GM18868 (cell line): ENCODE measurements around the gene NEK11.
"Not testable (repeated sequence)": the region's sequence is repeated elsewhere in the genome, so short reads cannot be mapped to it uniquely, and the experiment has no call there.

Experiments used
- ATAC-seq: cut with Tn5 transposase; IDR thresholded peaks from one replicate; pipeline ENCODE4 v1.9.1; 2021; ENCODE audit warnings: mild to moderate bottlenecking, moderate library complexity; ENCODE audit not compliant: unreplicated experiment

The NEK11 gene

DNA sequence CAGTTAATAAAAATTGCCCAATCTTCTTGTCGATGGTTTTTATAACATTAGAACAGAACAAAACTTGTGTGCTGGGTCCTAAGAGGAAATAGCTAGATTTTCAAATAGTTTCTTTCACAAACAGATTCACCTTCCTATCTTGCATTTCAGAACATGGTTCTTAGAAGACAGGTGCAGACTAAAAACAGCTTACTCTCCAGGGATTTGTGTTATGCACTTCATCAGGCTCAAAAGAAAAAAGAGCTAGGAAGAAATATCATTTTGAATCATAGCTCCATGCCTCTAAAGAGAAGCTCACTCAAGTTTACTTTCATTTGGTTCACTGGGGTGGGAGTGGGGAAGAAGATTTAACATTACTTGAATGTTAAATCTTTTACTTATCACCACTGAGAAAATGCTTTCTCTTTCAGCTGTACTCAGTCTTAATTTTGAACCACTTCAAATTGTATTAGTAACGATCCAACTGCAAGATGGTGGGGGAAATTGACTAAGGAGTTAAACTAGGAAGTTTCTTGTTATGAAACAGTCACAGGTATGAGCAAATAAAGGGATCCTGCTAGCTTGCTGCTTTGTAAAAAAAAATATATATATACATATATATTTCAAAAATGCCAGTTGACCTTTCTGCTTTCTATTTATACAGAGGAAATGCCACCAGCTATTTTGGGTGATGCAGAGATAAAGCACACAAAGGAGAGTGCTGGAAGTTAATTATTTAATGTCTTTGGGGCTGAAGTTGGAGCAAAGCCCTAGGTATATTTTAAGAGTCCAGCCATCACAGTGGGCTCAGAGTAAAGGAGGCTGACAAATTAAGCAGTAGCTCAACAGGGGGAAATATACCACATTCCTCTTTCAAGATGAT lies 326.6 kb downstream of the NEK11 start:
- no peak for ATAC-seq

DNA sequence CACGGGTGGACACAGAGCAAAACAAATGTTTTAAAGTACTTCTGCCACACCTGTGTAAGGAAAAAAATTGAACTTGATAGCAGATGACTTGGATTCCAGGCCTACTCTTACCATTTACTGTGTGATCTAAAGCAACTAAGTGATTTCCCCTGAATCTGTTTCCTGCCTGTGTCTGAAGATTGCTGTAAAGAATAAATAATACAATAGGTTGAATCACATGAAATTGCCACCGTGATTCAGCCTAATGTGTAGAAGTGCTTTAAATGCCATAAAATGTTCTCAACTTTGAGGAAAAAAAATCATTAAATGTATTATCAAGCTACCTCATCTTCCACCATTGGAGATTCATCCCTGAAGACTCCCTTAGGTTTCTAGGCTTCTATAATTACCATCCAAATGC lies 327.3 kb downstream of the NEK11 start:
- ATAC-seq, result no peak

DNA sequence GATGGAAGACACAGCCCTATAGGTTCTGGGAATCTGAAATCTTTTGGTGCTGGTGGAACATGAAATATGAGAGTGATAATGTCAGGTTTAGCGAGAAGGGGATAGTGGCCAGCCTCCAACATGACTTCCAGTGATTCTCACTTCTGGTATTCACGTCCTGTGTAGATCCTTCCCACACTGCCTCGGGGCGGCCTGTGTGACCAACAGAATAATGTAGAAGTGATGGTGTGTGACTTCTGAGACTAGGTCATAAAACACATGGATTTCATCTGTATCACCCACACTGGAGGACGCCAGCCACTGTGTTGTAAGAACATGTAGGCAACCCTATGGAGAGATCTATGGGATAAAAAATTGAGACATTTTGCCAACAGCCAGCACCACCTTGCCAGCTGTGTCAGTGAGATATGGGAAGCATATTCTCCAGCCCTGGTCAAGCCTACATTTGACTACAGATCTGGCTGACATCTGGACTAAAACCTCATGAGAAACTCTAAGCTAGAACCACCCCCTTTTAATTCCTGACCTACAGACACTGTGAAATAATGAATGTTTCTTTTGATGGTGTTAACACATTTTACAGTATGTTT lies 329.4 kb downstream of the NEK11 start:
- no peak for ATAC-seq

DNA sequence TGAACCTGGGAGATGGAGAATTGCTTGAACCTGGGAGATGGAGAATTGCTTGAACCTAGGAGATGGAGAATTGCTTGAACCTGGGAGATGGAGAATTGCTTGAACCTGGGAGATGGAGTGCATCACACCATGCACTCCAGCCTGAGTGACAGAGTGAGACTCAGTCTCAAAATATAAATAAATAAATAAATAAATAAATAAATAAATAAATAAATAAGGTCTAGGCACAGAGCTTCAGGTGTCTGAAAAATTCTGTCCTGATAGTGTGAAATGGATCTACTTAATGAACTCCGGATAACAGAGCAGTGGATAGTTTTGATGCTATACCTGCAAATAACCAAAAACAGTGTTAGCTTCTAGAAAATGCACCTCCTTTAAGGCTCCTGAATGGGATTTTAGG lies 330.6 kb downstream of the NEK11 start:
- ATAC-seq, result no peak

DNA sequence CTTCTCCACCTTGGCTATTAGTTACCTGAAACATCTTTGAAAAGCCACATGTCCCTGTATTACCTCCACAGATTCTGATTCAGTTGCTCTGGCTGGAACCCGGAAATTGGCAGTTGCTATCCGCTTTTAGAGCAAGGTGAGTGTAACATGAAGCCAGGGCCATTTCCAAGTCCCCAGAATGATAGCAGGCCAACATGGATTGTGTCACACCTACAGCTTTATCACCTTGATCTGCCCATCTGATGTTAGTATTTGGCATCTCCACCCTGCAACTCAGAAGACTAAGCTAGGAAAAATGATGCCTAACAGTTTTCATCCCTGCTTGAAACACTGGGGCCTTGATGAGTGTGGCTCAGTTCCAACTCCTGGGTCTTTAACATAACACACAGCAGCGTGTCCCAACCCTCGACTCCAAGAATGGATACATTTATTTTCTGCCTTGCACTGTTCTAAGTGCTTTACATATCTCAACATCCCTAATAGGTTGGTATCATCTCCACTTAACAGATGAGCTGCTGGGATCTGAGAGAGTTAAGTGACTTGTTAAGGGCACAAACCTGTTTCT lies 333.6 kb downstream of the NEK11 start:
- no peak for ATAC-seq

DNA sequence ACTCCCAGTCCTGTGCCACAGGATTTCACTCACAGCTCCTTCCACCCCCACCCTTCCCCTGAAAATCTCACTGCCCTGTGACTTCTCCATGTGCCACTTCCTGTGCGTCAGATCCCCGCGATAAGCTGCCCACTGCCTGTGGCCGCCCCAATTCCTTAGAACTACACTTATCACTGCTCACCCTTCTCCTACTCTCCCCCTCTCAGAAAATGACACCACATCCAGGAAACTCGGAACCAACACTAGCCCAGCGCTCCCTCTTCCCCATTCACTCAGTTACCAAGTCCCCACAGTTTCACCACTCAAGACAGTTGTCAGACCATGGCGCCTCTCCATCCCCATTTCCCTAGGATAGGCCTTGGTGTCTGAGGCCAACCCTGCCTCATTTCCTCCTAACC lies 334.4 kb downstream of the NEK11 start:
- ATAC-seq, result not testable (repeated sequence)

DNA sequence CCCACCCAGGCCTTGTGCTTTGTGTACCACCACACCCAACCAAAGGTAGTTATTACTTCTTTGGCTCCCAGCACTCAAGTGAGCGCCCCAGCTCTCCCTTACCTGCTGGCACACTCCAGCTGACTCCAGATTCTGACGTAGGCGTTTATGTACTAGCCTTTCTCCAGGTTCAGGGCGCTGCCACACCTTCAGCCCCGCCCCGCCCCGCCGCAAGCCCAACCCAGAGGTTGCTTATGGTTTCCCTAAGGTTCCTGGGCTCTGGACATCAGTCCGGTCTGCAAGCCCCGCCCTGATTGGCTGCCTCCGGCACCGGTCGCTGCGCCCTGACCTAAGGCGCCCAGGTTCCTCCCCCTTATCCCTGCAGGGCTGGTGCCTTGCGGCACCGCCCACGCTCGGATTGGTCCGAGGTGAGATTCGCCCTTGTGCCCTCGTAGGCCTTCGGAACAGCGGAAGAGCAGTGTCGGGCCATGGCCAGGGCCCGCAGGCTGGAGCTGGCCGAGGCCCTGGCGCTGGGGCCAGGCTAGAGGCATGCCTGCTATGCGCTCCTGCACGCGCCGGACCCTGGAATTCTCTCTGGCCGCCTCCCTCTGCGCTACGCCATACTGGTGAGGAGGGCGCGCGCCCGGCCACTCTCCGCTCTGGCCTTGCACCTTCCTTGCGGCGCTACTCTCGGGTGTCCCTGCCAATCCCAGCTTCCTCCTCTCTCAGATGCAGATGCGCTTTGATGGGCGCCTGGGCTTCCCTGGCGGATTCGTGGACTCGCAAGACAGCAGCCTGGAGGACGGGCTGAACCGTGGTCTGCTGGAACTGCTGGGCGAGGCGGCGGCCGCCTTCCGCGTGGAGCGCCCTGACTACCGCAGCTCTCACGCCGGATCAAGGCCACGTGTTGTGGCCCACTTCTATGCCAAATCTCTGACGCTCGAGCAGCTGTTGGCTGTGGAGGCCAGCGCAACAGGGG lies 335.1 kb downstream of the NEK11 start:
- ATAC-seq, result peak; percentile 88

DNA sequence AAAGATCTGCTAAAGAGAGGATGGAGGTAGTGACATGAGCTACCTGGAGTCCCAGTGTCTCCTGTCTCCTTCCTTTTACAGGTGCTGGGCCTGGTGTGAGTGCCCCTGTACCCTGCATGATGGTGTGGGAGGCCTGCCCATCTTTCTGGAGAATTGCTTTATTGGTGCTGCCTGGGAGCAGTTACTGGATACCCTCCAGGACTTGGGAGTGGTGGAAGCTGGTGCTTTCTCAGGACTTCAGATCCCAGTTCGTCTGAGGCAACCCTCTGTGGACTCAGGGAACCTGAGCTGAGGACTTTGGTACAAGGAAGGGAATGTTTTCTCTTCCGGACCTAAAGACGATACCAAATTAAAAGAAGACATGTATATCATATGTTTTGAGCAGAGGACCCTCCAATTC lies 336.6 kb downstream of the NEK11 start:
- ATAC-seq, result no peak

DNA sequence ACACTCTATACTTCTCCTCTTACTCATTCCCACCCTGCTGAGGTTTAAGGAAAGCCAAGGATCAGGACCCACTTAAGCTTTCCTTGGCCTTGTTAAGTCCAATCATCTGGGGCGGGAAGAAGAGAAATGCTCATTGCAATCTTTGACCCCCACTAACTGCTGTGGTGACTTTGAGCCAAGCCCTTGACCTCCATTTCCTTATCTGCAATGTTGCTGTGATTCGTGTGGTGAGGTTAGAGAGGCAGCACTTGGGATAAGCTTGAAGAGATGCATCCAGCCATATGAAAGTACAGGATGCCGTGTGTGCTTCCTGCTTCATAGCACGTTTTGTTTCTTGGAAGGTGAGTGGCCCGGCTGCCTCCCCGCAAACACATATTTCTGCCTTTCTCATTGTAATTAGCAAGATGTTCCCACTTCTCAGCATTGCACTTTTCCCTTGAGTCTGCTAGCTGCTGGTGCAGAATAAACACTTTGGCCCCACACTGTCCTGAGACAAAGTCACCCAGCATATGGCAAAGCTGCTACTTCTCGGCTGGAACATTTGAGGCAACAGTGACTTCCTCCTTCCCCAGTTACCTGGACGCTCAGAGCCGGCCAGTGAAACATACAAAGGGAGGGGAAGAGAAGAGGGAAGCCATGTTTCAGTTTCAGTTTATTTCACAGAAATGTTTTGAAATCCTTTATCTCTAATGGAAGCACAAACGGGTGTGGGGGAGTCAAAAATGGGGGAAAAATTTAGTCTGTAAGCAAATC lies 344.4 kb downstream of the NEK11 start:
- ATAC-seq, result no peak

DNA sequence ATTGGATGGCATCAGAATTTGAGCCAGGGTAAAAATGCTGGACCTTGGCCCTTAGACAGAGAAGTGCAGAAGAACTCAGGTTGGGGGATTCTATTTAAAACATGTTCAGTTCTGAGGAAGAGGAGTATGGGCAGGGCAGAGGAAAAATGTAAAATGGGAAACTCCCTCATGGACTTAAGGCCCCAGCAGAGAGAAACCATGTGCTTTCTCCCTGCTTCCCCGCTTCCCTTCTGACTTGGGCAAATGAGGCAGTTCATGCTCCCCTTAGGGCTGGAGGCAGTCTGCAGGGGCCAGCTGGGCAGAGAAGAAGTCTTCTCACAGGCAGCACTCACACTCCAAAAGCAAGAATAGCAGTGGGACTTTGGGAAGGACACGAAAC lies 345.0 kb downstream of the NEK11 start:
- ATAC-seq, result no peak

DNA sequence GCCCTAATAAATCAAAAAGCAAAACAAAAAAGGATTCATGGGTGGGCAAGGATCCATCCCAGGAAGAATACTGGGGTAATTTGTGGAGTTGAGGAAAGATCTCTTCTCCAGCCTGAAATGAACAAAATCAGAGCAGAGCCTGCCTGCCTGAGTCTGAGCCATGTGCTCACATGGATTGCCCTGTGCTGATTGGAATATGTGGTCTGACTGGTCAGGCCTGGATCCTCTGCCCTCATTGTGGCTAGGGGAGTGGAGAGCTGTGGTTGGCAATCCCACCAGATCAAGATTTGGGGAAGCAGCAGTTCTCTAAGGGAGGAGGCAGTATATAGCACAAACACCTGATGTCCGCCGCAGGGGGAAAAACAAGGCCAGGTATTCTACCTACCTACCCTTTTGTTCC lies 348.1 kb downstream of the NEK11 start:
- no peak for ATAC-seq

DNA sequence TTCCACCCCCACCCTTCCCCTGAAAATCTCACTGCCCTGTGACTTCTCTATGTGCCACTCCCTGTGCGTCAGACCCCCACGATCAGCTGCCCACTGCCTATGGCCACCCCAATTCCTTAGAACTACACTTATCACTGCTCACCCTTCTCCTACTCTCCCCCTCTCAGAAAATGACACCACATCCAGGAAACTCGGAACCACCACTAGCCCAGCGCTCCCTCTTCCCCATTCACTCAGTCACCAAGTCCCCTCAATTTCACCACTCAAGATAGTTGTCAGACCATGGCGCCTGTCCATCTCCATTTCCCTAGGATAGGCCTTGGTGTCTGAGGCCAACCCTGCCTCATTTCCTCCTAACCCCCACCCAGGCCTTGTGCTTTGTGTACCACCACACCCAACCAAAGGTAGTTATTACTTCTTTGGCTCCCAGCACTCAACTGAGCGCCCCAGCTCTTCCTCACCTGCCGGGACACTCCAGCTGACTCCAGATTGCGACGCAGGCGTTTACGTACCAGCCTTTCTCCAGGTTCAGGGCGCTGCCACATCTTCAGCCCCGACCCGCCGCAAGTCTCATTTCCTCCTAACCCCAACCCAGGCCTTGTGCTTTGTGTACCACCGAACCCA lies 354.3 kb downstream of the NEK11 start:
- ATAC-seq, result peak; percentile 18

DNA sequence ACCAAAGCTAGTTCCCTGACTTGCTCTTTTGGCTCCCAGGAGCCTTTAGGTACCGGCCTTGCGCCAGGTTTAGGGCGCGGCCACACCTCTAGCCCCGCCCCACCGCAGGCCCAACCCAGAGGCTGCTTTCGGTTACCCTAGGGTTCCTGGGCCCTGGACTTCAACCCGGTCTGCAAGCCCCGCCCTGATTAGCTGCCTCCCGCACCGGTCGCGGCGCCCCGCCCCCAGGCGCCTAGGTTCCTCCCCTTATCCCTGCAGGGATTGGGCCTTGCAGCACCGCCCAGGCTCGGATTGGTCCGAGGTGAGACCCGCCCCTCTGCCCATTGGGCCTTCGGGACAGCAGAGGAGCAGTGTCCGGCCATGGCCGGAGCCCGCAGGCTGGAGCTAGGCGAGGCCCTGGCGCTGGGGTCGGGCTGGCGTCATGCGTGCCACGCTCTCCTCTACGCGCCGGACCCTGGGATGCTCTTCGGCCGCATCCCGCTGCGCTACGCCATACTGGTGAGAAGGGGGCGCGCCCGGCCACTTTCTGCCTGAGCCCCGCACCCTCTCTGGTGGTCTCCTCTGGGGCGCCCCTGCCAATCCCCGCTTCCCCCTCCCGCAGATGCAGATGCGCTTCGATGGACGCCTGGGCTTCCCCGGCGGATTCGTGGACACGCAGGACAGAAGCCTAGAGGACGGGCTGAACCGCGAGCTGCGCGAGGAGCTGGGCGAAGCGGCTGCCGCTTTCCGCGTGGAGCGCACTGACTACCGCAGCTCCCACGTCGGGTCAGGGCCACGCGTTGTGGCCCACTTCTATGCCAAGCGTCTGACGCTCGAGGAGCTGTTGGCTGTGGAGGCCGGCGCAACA lies 355.0 kb downstream of the NEK11 start, which contains the start of gene NUDT16:
Gene NUDT16 (plus strand): TSS at position 330 of the 847 bp plus-strand sequence. CDS start 31 bp downstream, at position 361.
- peak; percentile 99 for ATAC-seq

DNA sequence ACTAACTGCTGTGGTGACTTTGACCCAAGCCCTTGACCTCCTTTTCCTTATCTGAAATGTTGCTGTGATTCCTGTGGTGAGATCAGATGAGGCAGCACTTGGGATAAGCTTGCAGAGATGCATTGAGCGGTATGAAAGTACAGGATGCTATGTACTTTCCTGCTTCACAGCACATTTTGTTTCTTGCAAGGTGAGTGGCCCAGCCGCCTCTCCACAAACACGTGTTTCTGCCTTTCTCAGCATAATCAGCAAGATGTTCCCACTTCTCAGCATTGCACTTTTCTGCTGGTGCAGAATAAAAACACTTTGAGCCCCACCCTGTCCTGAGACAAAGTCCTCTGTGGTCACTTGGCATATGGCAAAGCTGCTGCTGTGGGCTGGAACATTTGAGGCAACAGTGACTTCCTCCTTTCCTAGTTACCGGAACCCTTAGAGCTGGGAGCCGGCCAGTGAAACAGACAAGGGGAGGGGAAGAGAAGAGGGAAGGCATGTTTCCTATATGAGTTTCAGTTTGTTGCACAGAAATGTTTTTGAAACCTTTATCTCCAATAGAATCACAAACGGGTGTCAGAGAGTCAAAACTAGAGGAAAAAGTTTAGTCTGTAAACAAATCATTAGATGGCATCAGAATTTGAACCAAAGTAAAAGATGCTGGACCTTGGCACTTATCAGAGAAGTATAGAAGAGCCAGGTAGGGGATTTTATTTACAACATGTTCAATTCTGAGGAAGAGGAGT lies 359.9 kb downstream of the NEK11 start:
- ATAC-seq, result no peak

DNA sequence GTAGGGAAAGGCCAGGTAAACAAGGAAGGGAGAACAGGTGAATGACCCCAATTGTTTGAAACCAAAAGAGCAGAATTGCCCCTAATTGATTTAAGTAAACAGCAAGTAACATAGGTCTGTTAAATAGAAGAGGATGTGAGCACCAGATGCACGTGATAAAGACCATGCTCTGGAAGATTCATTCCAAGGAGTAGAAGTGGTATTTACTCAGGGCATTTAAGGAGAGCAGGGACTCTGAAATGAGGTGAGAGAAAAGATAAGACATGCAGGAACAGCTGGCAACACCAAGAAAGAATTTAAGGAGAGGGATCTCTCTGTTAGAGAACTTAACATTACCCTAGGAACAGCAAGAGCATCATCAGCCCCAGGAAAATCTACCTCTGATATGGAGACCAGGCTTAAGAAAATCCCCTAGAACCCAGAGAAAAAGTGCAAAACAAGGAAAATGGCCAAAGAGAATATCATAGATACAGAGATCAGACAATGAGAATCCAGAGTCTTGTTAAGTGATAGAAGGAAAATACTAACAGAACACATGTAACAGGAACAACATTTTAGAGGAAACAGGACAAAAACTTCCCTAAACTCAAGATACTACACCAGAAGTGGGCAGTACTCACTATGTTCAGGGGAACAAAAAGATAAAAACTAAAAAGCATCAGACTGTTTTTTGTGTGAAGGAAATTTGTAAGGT lies 361.3 kb downstream of the NEK11 start:
- no peak for ATAC-seq

DNA sequence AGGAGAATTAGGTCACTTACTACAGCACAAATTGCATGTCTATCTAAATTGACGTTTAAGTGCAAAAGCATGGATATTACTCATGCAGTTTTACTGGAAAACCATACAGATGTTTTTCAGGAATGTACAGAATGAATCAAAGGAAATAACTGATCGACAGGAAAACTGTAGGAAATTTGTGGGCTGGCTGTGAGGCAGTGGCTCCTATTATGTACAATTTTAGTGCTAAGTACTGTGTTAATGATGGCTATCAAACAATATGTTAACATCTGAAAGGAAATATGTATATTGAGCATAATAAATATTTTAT lies 361.8 kb downstream of the NEK11 start:
- ATAC-seq, result no peak

DNA sequence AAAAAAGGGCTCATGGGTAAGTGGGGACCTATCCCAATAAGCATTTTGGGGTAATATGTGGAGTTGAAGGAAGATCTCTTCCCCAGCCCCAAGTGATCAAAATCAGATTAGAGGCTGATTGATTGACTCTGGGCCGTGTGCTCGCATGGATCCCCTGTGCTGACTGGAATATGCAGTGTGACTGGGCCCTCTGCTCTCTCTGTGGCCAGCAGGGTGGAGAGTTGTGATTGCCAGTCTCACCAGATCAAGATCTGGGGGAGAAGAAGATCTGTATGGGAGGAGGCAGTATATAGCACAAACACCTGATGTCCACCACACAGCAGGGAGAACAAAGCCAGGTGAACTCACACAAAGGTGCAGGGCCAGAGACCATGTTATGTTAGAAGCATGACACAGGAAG lies 363.7 kb downstream of the NEK11 start:
- ATAC-seq, result no peak

DNA sequence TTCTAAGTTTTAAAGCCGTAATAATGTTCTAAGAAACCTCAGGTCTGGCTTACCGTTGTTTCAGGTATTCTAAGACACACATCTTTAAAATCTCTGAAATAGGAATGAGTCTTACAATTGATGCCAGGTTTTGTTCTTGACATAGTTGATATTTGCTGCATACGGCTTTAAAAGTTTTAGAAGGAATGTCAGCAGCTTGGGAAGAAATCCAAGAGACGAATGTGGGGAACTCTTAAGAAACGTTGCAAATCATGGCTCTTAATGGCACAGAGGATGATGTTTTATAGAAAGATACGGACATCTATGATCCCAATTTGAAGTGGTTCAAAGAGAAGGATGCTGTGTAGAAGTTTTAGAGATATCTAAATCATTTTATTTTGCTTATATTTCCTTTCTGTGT lies 366.4 kb downstream of the NEK11 start:
- ATAC-seq, result no peak
